Measurements from ENCODE around the gene SPTLC2. TPM values are rescaled to one million over a fixed set of nuclear protein-coding genes. Genes with fewer than 3 reads are reported as not detected.
A peak's percentile ranks its signal among the peaks of the same experiment; 100 is the strongest.
"Not testable (repeated sequence)": the region's sequence is repeated elsewhere in the genome, so short reads cannot be mapped to it uniquely, and the experiment has no call there.

Gene SPTLC2
- total RNA-seq, 1 donor from 2014 or later: 46.1 TPM

GRCh38 chr14:77554816-77555599, 61.4 kb downstream of the SPTLC2 start:
- H3K4me1 ChIP-seq: peaks cover 17% of the 10 kb centered on the region
- no peaks in the 10 kb centered on the region for H3K27me3 ChIP-seq (ENCODE audit: low read depth)
- H3K36me3 ChIP-seq: peaks cover 78% of the 10 kb centered on the region
- H3K9me3 ChIP-seq: no peaks in the 10 kb centered on the region
- no peak for DNase-seq
- TF ChIP-seq, protein P1, sequence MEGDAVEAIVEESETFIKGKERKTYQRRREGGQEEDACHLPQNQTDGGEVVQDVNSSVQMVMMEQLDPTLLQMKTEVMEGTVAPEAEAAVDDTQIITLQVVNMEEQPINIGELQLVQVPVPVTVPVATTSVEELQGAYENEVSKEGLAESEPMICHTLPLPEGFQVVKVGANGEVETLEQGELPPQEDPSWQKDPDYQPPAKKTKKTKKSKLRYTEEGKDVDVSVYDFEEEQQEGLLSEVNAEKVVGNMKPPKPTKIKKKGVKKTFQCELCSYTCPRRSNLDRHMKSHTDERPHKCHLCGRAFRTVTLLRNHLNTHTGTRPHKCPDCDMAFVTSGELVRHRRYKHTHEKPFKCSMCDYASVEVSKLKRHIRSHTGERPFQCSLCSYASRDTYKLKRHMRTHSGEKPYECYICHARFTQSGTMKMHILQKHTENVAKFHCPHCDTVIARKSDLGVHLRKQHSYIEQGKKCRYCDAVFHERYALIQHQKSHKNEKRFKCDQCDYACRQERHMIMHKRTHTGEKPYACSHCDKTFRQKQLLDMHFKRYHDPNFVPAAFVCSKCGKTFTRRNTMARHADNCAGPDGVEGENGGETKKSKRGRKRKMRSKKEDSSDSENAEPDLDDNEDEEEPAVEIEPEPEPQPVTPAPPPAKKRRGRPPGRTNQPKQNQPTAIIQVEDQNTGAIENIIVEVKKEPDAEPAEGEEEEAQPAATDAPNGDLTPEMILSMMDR (IDR thresholded peaks at IDR 0.05): no peak
- no peak for ATAC-seq
- intact Hi-C loops (cut with DNase I): no loop called here
- H3K27ac ChIP-seq: peak overlapping the region; percentile 42
- no peak overlapping the region for H3K4me3 ChIP-seq

GRCh38 chr14:77554207-77554606, 62.2 kb downstream of the SPTLC2 start:
- H3K27me3 ChIP-seq (ENCODE audit: low read depth): no peaks in the 10 kb centered on the region
- DNase-seq (no peak), ATAC-seq (no peak)
- H3K4me3 ChIP-seq: no peak overlapping the region
- H3K9me3 ChIP-seq: no peaks in the 10 kb centered on the region
- intact Hi-C loops (cut with DNase I): no loop called here
- TF ChIP-seq, protein P1 (IDR thresholded peaks at IDR 0.05): no peak
- H3K4me1 ChIP-seq: peaks cover 17% of the 10 kb centered on the region
- H3K27ac ChIP-seq: peak overlapping the region; percentile 42
- peaks cover 80% of the 10 kb centered on the region for H3K36me3 ChIP-seq

DNA sequence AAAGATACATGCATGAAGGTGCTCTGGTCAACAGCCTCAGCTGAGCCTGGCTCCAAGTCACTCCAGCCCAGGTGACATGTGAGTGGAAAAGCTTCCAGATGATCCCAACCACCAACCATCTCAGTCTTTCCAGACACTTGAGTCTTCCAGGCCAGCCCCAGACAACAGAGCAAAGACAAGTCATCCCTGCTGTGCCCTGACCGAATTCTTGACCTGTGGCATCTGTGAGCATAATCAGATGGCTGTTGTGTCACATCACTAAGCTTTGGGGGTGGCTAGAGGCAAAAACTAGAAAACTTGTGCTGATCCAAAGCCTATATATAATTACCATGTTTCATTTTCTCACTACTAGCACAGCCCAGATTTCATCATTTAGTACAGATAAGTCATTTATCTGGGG, 67.0 kb downstream of the SPTLC2 start:
- no peaks in the 10 kb centered on the region for H3K27me3 ChIP-seq (ENCODE audit: low read depth)
- H3K36me3 ChIP-seq: peaks cover 73% of the 10 kb centered on the region
- H3K4me3 ChIP-seq: no peak overlapping the region
- H3K9me3 ChIP-seq: no peaks in the 10 kb centered on the region
- H3K27ac ChIP-seq: no peak overlapping the region
- peaks cover 9% of the 10 kb centered on the region for H3K4me1 ChIP-seq
- no peak for DNase-seq
- intact Hi-C loops (cut with DNase I): no loop called here
- no peak for ATAC-seq
- TF ChIP-seq, protein P1 (IDR thresholded peaks at IDR 0.05): no peak

GRCh38 chr14:77547512-77548180, 68.8 kb downstream of the SPTLC2 start:
- Histone ChIP-seq H3K9me3 (no peaks in the 10 kb centered on the region), H3K4me3 (no peak overlapping the region), H3K27me3 (ENCODE audit: low read depth) (no peaks in the 10 kb centered on the region), H3K36me3 (peaks cover 70% of the 10 kb centered on the region), H3K27ac (no peak overlapping the region), H3K4me1 (peaks cover 6% of the 10 kb centered on the region)
- intact Hi-C loops (cut with DNase I): no loop called here
- ATAC-seq (no peak), DNase-seq (no peak)
- TF ChIP-seq, protein P1 (IDR thresholded peaks at IDR 0.05): no peak

GRCh38 chr14:77545171-77545570, 71.3 kb downstream of the SPTLC2 start:
- intact Hi-C loops (cut with DNase I); ATAC-seq; H3K9me3 ChIP-seq; H3K27ac ChIP-seq; H3K27me3 ChIP-seq (ENCODE audit: low read depth); DNase-seq; H3K4me3 ChIP-seq: not testable (repeated sequence)
- Histone ChIP-seq H3K4me1 (peaks cover 11% of the 10 kb centered on the region), H3K36me3 (peaks cover 54% of the 10 kb centered on the region)

DNA sequence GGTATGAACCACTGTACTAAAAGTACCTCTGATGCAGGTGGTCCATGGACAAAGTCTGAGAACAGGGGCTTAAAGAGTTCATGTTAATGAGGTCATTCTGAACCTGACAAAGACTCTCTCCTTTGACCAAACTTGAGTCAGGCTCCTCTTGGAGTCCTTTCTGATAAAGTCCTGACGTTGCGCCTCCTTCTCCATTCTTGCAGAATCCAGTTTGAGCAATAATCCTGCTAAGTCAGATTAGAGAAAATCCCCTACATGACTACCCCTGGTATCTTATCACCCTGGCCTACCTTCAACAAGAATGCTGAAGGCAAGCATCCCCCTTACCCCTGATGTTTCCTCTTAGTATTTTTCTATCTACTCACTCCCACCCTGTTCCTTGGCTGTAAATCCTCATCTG, 71.9 kb downstream of the SPTLC2 start:
- Histone ChIP-seq H3K27me3 (ENCODE audit: low read depth) (no peaks in the 10 kb centered on the region), H3K27ac (no peak overlapping the region), H3K4me1 (peaks cover 11% of the 10 kb centered on the region), H3K36me3 (peaks cover 48% of the 10 kb centered on the region), H3K4me3 (no peak overlapping the region), H3K9me3 (no peaks in the 10 kb centered on the region)
- TF ChIP-seq, protein P1 (IDR thresholded peaks at IDR 0.05): no peak
- DNase-seq (no peak), ATAC-seq (no peak)
- intact Hi-C loops (cut with DNase I): no loop called here

All from lower lobe of right lung (tissue), 2 donors.